GM21390 (cell line): ENCODE data around the gene TMEM106B.
"Not testable (repeated sequence)": the region's sequence is repeated elsewhere in the genome, so short reads cannot be mapped to it uniquely, and the experiment has no call there.

Experiments used
- ATAC-seq: cut with Tn5 transposase; IDR thresholded peaks from one replicate; pipeline ENCODE4 v1.9.1; 2021; ENCODE audit not compliant: unreplicated experiment

Gene TMEM106B

DNA sequence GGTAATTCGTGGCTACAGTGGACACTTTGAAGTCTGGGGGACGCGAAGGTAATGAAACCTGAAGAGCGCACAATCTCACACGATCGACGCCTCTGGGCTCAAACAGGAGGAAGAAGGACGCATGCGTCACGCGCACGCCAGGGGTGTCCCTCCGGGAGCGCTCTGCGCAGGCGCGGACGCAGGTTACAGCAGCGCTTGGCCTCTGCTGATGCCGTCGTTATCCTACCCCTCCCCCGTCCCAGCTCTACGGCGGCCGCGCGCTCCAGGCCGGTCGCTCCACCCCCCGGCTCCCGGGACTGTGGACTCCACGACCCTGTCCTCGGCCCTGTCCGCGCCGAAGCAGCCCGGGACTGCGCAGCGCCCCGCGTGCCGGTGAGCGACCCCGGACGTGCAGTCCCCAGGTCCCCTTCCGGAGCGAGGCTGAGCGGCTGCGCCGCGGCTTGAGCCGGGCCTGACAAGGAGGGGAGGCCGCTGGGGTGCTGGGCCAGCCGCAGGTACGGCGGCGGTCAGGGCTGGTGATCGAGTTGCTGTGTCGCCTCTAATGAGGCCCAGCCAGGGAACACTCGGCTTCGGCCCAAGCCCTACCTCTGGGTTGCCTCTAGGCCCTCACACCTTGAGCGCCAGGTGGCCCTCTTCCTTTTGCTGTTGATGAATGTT is at the start of gene TMEM106B:
Gene TMEM106B, plus strand, starts transcription at position 241 of the 657 bp plus-strand sequence. CDS start 3,517 bp downstream, outside the sequence.
- peak; percentile 94 for ATAC-seq

DNA sequence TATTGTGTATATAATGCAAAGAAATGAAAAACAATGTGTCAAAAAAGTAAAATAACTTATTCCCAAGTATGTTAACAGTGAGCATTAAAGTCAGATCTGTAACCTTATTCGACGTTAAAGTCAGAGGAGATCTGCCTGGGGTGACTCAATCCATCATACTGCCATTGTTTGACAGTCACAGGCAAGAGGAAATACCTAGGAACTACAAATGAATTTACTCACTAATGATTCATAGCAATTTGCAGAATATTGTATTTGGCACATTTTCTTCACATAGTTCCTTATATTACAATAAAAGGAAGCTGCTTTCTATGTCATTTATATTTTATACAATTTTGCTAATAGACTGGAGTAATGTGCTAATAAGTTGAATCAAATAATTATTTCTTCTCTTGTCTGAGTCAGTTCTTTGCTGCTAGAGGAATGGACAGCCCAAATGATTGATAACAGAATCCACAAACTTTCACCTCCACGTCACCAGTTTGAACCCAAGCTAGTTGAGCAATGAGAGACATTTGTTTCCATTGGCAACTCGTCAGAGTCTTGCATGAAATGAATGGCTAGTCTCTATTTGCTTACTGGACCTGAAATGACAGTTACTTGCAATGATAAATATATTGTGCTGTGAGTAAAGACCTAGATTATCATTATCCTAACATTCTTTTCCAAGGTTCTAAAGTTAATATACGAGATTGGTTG is 48.5 kb upstream of the TMEM106B start:
- no peak for ATAC-seq

DNA sequence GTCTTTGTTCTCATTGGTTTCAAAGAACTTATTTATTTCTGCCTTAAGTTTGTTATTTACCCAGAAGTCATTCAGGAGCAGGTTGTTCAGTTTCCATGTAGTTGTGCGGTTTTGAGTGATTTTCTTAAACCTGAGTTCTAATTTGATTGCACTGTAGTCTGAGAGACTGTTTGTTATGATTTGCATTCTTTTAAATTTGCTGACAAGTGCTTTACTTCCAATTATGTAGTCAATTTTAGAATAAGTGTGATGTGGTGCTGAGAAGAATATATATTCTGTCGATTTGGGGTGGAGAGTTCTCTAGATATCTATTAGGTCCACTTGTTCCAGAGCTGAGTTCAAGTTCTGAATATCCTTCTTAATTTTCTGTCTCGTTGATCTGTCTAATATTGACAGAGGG is 43.0 kb upstream of the TMEM106B start:
- ATAC-seq, result not testable (repeated sequence)

- not testable (repeated sequence) for ATAC-seq
Measured at GRCh38 chr7:12169981-12170820, 40.9 kb upstream of the TMEM106B start.

DNA sequence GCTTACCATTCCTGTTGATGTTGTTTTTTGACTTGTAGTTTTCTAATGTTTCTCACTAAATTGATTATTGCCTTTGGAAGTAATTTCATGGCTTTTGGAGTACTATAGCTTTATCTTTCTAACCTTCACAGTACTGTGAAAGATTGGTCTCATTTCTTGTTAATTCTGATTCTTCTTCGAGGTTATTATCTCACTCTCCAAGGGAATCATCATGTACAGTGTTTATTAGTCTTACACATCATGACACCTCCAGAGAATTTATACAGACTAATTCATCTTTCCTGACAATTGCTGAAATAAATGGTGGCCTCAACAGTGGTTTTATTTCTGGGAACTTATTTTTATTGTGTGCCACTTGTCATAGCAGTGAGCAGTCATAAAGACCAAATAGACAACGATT is 37.4 kb upstream of the TMEM106B start:
- no peak for ATAC-seq

GRCh38 chr7:12174931-12175330 is 36.2 kb upstream of the TMEM106B start:
- ATAC-seq, result no peak

GRCh38 chr7:12178317-12178716 is 32.8 kb upstream of the TMEM106B start:
- no peak for ATAC-seq

DNA sequence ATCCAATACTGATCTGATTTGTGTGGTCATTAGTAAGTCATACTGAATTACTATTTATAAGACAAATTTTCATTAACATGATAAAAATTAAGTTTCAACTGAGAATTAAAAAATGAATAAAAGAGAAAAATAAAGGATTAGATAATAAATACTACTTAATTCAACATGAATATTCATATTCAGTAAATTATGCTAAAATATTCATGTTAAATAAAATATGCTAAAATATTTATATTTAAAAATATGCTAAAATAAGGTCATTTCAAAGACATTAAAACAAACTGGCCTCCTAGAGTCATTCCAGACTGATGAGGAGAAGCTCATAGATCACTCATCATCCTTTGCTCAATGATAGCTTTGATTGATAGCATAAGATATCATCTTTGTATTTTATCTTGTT is 16.7 kb upstream of the TMEM106B start:
- ATAC-seq, result no peak

DNA sequence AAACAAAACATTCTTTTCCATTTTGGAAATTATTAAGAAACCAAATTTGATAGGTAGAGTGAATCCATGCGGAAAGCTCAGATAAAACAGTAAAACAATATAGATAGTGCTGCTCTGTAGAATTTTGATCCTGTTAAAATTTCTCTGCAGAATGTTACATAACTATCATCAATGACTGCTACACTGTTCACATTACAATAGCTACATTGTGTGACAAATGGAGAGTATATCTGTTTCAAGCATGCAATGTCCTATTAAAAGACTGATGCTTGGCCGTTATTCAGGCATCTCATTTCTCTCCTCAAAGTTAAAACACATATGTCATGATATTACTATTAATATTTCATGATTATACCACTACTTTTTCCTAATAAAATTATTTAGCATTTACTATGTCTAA is 14.7 kb upstream of the TMEM106B start:
- no peak for ATAC-seq

GRCh38 chr7:12199363-12199762 is 11.7 kb upstream of the TMEM106B start:
- ATAC-seq, result no peak

GRCh38 chr7:12207046-12207445 is 4.0 kb upstream of the TMEM106B start:
- ATAC-seq, result no peak

- no peak for ATAC-seq
Measured at GRCh38 chr7:12209221-12209620, 1.9 kb upstream of the TMEM106B start.

DNA sequence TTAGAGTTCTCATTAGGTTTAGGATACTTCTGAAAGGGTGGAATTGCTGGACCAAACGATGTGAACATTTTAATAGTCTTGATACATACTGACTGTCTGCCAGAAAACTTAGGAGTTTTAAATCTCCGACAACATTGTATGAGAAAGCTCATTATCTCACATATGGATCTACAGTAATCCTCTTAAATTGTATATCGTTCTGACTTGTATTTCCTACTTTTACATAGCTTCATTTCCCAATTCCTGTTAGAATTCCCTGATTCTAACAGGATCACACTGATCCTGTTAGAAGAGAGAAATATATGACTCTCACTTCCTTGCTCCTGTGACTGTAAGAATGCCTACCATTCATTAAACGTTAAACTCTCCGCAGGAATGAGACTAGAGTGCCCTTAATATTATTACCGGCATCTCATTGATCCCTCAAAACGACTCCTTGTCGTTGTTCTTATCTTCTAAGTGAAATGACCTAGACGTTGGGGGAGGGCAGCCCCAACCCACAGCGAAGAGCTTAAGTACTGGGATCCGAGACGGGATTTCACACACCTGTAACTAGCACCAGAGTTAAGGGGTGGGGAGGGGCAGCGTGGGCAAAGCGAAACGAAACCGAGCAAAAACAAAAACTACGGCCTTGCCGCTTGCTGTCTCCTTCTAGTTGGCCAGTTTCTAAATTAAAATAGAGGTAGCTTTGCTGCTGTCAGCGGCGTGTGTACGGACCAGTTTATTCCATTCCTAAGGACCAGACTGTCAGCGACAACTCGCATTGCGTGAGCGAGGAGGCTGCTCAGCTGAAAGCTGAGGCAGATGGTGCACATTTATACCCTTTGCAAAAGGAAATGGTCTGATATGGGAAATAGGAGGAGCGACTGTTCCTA is 678 bp upstream of the TMEM106B start:
- ATAC-seq, result peak; percentile 40

DNA sequence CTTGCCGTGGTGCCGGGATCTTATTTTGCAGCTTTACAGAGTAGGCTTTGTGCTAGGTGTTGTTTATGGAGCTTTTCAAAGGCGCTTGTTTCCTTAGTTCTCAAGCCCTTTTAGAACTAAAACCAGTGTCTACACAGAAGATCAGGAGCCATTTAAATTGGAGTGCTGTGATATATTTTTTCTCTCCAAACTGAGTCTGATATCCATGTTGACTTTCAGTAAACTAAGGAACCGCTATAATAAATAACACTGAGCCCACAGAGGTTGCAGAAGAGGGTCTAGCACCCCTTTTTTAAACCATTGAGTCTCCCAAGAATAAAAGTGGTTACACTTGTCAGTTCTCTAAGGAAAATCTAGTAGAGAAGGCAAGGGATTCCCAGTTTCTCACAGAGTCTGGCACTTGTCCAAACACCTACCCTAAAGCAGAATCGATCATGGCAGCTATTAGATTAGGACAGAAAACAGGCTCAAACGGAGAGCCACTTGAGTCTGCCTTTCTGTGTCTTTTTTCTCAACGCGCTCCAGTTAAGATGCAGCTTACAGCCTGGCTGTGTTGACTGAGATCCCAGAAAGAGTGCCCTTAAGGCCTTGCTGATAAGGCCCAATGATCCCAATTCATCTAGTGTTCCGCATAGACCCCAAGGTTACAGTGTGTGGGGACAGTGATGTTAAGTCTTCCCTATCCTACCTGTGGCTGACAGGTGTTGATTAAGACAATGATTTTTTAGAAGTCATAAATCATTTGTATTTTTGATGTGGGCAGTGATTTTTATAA is 804 bp downstream of the TMEM106B start:
- no peak for ATAC-seq

DNA sequence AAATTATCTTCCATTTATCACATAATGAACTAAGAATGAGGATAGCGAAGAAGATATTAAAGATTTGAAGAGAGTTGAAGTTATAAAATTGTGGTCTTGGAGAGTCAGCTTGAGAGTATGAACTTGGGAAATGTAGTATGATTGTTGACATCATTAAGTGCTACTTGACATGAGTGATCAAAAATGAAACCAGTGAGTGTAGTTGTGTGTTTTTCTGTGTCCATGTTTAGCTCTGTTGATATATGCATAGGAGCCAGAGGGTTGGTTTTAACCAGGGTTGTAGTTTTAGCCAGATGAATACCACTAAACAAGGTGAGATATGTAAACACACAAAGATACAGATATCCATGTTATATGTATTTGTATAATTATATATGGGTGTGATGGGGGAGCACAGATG is 6.2 kb downstream of the TMEM106B start:
- no peak for ATAC-seq

DNA sequence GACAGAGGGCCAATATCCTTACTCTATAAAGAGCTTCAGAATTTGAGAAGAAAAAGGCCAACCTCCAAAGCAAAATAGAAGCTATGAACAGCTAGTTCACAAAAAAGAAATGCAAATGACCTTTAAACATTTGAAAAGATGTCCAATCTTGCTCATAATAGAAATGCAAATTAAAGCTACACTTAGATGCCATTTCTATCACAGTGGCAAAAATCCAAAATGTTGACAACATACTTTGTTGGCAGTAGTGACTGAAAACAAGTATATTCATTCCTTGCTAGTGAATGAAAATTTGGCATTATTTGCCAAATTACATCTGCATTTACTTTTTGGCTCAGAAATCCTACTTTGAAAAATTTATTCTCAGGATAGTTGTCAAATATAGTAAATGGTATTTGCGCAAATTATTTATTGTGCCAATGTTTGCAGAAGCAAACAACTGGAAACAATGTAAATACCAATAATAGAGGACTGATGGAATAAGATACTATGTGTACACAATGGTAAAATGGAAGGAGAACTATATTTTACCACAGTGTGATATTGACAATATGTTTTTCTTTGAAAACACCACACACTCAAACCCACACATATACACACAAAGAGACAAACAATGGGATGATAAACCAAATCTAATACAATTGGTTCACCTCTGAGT is 9.4 kb downstream of the TMEM106B start:
- no peak for ATAC-seq

GRCh38 chr7:12221414-12221813 is 10.3 kb downstream of the TMEM106B start:
- no peak for ATAC-seq

DNA sequence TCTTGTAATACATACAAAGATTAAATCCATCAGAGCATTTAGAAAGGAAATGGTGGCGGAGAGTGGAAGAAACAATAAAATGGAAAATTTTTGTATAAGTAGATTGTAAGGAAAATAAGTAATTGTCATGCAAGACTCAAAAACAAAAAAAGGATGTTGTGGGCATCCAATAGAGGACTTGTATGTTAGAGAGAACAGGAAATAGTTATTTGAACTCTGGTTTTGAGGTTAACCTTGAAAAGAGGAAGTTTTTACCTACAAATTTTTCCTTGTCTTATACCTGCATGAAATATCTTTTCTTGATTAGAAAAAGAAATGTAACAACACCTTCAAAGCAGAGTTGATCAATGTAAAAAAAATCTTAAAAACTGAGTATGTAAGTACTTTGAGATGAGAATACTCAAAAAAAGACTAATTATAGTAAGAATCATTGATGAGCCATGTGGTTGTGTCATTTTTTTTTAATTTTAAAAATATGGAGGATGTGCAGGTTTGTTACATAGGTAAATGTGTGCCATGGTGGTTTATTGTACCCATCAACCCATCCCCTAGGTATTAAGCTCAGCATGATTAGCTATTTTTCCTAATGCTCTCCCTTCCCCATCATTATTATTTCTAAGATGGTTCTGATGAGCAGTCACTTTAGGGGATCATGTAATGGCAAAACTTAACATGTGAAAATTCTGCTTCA is 11.9 kb downstream of the TMEM106B start:
- ATAC-seq, result peak; percentile 87

DNA sequence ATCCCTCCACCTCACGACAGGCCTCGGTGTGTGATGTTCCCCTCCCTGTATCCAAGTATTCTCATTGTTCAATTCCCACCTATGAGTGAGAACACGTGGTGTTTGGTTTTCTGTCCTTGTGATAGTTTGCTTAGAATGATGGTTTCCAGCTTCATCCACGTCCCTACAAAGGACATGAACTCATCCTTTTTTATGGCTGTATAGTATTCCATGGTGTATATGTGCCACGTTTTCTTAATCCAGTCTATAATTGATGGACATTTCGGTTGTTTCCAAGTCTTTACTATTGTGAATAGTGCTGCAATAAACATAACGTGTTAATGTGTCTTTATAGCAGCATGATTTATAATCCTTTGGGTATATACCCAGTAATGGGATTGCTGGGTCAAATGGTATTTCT is 13.9 kb downstream of the TMEM106B start:
- ATAC-seq, result not testable (repeated sequence)
